Neural cell (in vitro differentiated cells): ENCODE data around the gene F3. TPM values are rescaled to one million over a fixed set of nuclear protein-coding genes. Genes with fewer than 3 reads are reported as not detected.

Experiments used
- H2AFZ ChIP-seq: fragments of 200-600, 300-800 bp; sonication (generic), shearing (Covaris generic); 2 replicates; pipeline ENCODE4 v1.6.0; 2014; ENCODE audit warnings: low read depth, mild to moderate bottlenecking, antibody characterized with exemption, low read length, moderate library complexity
- H3F3A ChIP-seq: fragments of 200-600 bp; shearing (Covaris generic); 2 replicates; pipeline ENCODE4 v1.6.1; 2016; ENCODE audit warnings: mild to moderate bottlenecking, moderate library complexity, mixed read lengths, antibody characterized with exemption, low read length; ENCODE audit not compliant: insufficient read depth, poor library complexity, severe bottlenecking
- H3K27ac ChIP-seq: fragments of 200-600, 300-800 bp; sonication (generic), shearing (Covaris generic); 2 replicates; pipeline ENCODE4 v1.5.1; 2014; ENCODE audit warnings: mild to moderate bottlenecking, low read length, moderate library complexity
- H3K27me3 ChIP-seq: fragments of 300-800, 200-600 bp; sonication (generic), shearing (Covaris generic); 2 replicates; pipeline ENCODE4 v1.6.0; 2014; ENCODE audit warnings: mild to moderate bottlenecking, low read depth, low read length, moderate library complexity; ENCODE audit not compliant: insufficient read depth
- H3K36me3 ChIP-seq: fragments of 300-800, 200-600 bp; sonication (generic), shearing (Covaris generic); 2 replicates; pipeline ENCODE4 v1.5.1; 2014; ENCODE audit warnings: mild to moderate bottlenecking, antibody characterized with exemption, low read length, moderate library complexity; ENCODE audit not compliant: insufficient read depth
- H3K4me2 ChIP-seq: fragments of 300-800, 200-600 bp; sonication (generic), shearing (Covaris generic); 2 replicates; pipeline ENCODE4 v1.6.0; 2014; ENCODE audit warnings: mild to moderate bottlenecking, low read length
- H3K4me3 ChIP-seq: fragments of 300-800, 200-600 bp; sonication (generic), shearing (Covaris generic); 2 replicates; pipeline ENCODE4 v1.5.1; 2014; ENCODE audit warnings: mild to moderate bottlenecking, low read length, moderate library complexity
- H3K79me2 ChIP-seq: fragments of 200-600 bp; shearing (Covaris generic); replicated peaks from 2 replicates; pipeline ENCODE4 v1.6.0; 2014; ENCODE audit warnings: mild to moderate bottlenecking, low read length, moderate library complexity; ENCODE audit not compliant: insufficient read depth
- H3K9ac ChIP-seq: fragments of 300-800, 200-600 bp; sonication (generic), shearing (Covaris generic); 2 replicates; pipeline ENCODE4 v1.6.1; 2016; ENCODE audit warnings: mild to moderate bottlenecking, low read length, mixed read lengths
- H3K9me2 ChIP-seq: fragments of 200-600 bp; shearing (Covaris generic); 2 replicates; pipeline ENCODE4 v1.6.1; 2016; ENCODE audit warnings: mild to moderate bottlenecking, low read length, mixed read lengths; ENCODE audit not compliant: insufficient read depth
- H3K9me3 ChIP-seq: fragments of 200-600, 300-800 bp; sonication (generic), shearing (Covaris generic); 2 replicates; pipeline ENCODE4 v1.6.1; 2016; ENCODE audit warnings: mild to moderate bottlenecking, mixed run types, low read length, moderate library complexity, mixed read lengths
- H4K20me1 ChIP-seq: fragments of 200-600 bp; shearing (Covaris generic); 2 replicates; pipeline ENCODE4 v1.6.1; 2016; ENCODE audit warnings: mild to moderate bottlenecking, mixed run types; ENCODE audit not compliant: insufficient read depth
- EP300 ChIP-seq: fragments of 450-650 bp; conservative IDR thresholded peaks from 2 replicates; pipeline ENCODE4 v1.6.1; 2014; ENCODE audit warnings: antibody characterized with exemption, mild to moderate bottlenecking, moderate library complexity; ENCODE audit not compliant: poor library complexity, severe bottlenecking
- EZH2 ChIP-seq: fragments of 200-600, 300-800 bp; shearing (Covaris generic), sonication (generic); IDR thresholded peaks from 2 replicates; pipeline ENCODE4 v1.6.1; 2014; ENCODE audit warnings: antibody characterized with exemption, low read length, borderline replicate concordance, mild to moderate bottlenecking; ENCODE audit not compliant: insufficient read depth, poor library complexity, severe bottlenecking
- MXI1 ChIP-seq: fragments of 450-650 bp; conservative IDR thresholded peaks from 2 replicates; pipeline ENCODE4 v1.6.1; 2014; ENCODE audit warnings: antibody characterized with exemption, mild to moderate bottlenecking; ENCODE audit not compliant: poor library complexity, severe bottlenecking
- POLR2AphosphoS5 ChIP-seq: IDR thresholded peaks from 2 replicates; pipeline ENCODE4 v1.6.1; 2012
- SMC3 ChIP-seq: fragments of 450-650 bp; conservative IDR thresholded peaks from 2 replicates; pipeline ENCODE4 v1.6.1; 2014; ENCODE audit warnings: antibody characterized with exemption, mild to moderate bottlenecking, moderate library complexity; ENCODE audit not compliant: poor library complexity
- TAF1 ChIP-seq: IDR thresholded peaks from 2 replicates; pipeline ENCODE4 v1.6.1; 2012; ENCODE audit warnings: low read depth
- polyA plus RNA-seq: library from polyadenylated mRNA; depleted of rRNA; stranded (reverse); fragments of >200 nt; gene quantifications from 2 replicates; pipeline ENCODE4 v1.2.3, GENCODE V29; 2014
- TF ChIP-seq, protein P1 (sequence below): IDR thresholded peaks from 2 replicates; pipeline ENCODE4 v1.6.1; 2012; ENCODE audit warnings: borderline replicate concordance
- TF ChIP-seq, protein P2 (sequence below): fragments of 450-650 bp; IDR thresholded peaks from 2 replicates; pipeline ENCODE4 v1.5.1; 2014; ENCODE audit warnings: antibody characterized with exemption, mild to moderate bottlenecking, moderate library complexity; ENCODE audit not compliant: poor library complexity, severe bottlenecking

Gene F3
- polyA plus RNA-seq, 1 donor from 2014 or later: 0.10 TPM

DNA sequence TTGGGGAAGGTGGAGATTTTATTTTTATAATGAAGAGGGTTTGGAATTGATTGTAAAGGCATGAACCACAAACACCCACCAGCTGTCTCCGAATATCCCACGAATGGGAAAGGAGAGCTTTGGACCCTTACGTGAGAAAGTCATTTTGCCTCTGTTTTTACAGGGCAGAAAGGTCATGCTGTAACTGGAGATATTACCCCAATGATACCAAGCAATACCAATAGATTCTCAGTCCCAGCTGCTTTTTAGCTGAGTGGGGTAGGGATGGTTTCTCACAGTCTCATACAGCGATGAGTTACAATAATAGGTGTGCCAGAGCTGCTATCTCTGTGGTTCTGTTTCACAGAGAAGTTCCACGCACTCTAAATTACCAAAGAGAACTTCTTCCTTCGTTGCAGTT is 8.8 kb upstream of the F3 start:
- H3K4me2 ChIP-seq: no peak overlapping the region
- no peaks in the 10 kb centered on the region for H3K36me3 ChIP-seq
- H3K27ac ChIP-seq: no peak overlapping the region
- H3K79me2 ChIP-seq: no peaks in the 10 kb centered on the region
- no peaks in the 10 kb centered on the region for H3K27me3 ChIP-seq
- no peak overlapping the region for H2AFZ ChIP-seq
- TF ChIP-seq TAF1 (no peak), EP300 (no peak), EZH2 (no peak), POLR2AphosphoS5 (no peak), SMC3 (no peak), MXI1 (no peak)
- TF ChIP-seq, protein P1, sequence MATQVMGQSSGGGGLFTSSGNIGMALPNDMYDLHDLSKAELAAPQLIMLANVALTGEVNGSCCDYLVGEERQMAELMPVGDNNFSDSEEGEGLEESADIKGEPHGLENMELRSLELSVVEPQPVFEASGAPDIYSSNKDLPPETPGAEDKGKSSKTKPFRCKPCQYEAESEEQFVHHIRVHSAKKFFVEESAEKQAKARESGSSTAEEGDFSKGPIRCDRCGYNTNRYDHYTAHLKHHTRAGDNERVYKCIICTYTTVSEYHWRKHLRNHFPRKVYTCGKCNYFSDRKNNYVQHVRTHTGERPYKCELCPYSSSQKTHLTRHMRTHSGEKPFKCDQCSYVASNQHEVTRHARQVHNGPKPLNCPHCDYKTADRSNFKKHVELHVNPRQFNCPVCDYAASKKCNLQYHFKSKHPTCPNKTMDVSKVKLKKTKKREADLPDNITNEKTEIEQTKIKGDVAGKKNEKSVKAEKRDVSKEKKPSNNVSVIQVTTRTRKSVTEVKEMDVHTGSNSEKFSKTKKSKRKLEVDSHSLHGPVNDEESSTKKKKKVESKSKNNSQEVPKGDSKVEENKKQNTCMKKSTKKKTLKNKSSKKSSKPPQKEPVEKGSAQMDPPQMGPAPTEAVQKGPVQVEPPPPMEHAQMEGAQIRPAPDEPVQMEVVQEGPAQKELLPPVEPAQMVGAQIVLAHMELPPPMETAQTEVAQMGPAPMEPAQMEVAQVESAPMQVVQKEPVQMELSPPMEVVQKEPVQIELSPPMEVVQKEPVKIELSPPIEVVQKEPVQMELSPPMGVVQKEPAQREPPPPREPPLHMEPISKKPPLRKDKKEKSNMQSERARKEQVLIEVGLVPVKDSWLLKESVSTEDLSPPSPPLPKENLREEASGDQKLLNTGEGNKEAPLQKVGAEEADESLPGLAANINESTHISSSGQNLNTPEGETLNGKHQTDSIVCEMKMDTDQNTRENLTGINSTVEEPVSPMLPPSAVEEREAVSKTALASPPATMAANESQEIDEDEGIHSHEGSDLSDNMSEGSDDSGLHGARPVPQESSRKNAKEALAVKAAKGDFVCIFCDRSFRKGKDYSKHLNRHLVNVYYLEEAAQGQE: no peak
- TF ChIP-seq, protein P2, sequence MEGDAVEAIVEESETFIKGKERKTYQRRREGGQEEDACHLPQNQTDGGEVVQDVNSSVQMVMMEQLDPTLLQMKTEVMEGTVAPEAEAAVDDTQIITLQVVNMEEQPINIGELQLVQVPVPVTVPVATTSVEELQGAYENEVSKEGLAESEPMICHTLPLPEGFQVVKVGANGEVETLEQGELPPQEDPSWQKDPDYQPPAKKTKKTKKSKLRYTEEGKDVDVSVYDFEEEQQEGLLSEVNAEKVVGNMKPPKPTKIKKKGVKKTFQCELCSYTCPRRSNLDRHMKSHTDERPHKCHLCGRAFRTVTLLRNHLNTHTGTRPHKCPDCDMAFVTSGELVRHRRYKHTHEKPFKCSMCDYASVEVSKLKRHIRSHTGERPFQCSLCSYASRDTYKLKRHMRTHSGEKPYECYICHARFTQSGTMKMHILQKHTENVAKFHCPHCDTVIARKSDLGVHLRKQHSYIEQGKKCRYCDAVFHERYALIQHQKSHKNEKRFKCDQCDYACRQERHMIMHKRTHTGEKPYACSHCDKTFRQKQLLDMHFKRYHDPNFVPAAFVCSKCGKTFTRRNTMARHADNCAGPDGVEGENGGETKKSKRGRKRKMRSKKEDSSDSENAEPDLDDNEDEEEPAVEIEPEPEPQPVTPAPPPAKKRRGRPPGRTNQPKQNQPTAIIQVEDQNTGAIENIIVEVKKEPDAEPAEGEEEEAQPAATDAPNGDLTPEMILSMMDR: no peak
- no peaks in the 10 kb centered on the region for H3F3A ChIP-seq
- H4K20me1 ChIP-seq: no peaks in the 10 kb centered on the region
- no peaks in the 10 kb centered on the region for H3K9me2 ChIP-seq
- no peak overlapping the region for H3K9ac ChIP-seq
- H3K4me3 ChIP-seq: no peak overlapping the region
- H3K9me3 ChIP-seq: no peaks in the 10 kb centered on the region

DNA sequence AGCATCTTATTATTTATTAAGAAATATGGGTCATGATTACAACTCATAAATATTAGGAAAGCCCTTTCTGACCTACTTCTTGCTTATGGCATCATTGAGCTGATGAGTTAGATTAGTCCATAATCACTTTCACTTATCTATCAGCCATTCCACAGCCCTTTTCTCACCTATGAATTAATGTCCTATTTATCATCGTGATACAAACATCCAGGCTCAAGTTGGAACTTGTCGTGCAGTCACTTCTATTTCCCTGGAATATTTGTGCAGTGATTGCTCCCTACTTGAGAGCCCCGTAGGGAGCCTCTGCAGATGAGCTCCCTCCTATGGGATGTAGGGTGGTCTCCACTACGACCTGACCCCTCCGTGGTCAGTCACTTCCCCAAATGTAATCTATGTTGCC is 8.1 kb upstream of the F3 start:
- no peaks in the 10 kb centered on the region for H3F3A ChIP-seq
- no peak overlapping the region for H3K27ac ChIP-seq
- no peaks in the 10 kb centered on the region for H3K9me2 ChIP-seq
- no peaks in the 10 kb centered on the region for H3K36me3 ChIP-seq
- no peak overlapping the region for H2AFZ ChIP-seq
- no peak overlapping the region for H3K4me2 ChIP-seq
- no peak overlapping the region for H3K9ac ChIP-seq
- no peaks in the 10 kb centered on the region for H4K20me1 ChIP-seq
- TF ChIP-seq TAF1: no peak
- TF ChIP-seq, protein P1: no peak
- no peak for TF ChIP-seq MXI1
- no peaks in the 10 kb centered on the region for H3K79me2 ChIP-seq
- H3K27me3 ChIP-seq: no peaks in the 10 kb centered on the region
- H3K4me3 ChIP-seq: no peak overlapping the region
- no peaks in the 10 kb centered on the region for H3K9me3 ChIP-seq
